Adrenal gland (tissue), 5 donors: ENCODE measurements around the gene TOM1L1.

ENCODE experiments used
- CTCF ChIP-seq, 6 experiments: fragments of 450-650 bp in 4 of 6; fragments of 200-600 bp in 2 of 6; sonication (generic) in 1 of 6; IDR thresholded peaks; 1 replicate in 5 of 6; 2 replicates in 1 of 6; pipeline versions ENCODE4 v1.5.1 to v1.8.0; 2016 to 2021; ENCODE audit warnings: antibody characterized with exemption in 6 of 6, mild to moderate bottlenecking in 2 of 6, moderate library complexity in 1 of 6
- POLR2A ChIP-seq, 2 donors: fragments of 450-650 bp; IDR thresholded peaks; one replicate each; pipeline ENCODE4 v1.6.1; 2017; ENCODE audit warnings: antibody characterized with exemption in 2 of 2, mild to moderate bottlenecking in 2 of 2, moderate library complexity in 1 of 2
- donor health status: DM: no; HTN: no; CAD: no.

GRCh38 chr17:54882950-54883349, 17.7 kb upstream of the TOM1L1 start:
- TF ChIP-seq CTCF (IDR thresholded peaks at IDR 0.05) (no peak), POLR2A (IDR thresholded peaks at IDR 0.05) (no peak)
